NK-92 (cell line): ENCODE data around the gene LRRIQ1.

Experiments used
- DNase-seq: peaks from one replicate; lab custom pipeline; 2025; ENCODE audit not compliant: unreplicated experiment; lab: John Stamatoyannopoulos, UW

Gene LRRIQ1

DNA sequence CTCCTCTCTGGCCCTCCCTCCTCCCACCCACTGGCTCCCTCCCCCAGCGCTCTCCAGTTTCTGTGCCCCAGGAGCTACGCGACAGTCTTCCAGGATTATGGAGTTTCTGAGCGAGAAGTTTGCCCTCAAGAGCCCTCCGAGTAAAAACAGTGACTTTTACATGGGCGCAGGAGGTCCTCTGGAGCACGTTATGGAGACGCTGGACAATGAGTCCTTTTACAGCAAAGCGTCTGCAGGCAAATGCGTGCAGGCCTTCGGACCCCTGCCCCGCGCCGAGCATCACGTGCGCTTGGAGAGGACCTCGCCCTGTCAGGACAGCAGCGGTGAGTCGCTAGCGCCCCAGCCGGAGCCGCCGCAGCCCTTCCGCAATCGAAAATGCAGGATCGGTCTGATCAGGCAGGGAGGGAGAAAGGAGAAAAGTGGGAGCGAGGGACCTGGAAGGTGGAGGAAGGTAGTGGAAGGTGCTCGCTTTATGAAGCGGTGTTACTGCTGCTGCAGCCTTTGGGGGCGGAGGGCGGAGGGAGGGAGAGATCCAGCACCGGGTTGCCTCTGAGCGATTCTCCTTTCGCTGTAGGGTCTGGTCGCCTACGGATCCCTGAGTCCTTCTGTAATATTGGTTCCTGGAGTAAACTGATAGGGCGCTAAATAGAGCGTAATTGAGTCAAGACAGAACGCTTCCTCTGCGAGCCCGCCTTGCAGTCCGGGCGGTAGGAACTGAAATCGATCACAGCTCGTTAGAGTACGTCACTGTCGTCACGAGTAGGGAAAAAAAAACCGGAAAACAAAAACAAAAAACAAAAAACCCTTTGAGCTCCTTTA is 244.2 kb downstream of the LRRIQ1 start, which contains the start of gene ALX1:
Gene ALX1, plus strand, starts transcription at position 56 of the 819 bp plus-strand sequence. Its CDS starts 42 bp downstream, at position 98.
- DNase-seq, result no peak

DNA sequence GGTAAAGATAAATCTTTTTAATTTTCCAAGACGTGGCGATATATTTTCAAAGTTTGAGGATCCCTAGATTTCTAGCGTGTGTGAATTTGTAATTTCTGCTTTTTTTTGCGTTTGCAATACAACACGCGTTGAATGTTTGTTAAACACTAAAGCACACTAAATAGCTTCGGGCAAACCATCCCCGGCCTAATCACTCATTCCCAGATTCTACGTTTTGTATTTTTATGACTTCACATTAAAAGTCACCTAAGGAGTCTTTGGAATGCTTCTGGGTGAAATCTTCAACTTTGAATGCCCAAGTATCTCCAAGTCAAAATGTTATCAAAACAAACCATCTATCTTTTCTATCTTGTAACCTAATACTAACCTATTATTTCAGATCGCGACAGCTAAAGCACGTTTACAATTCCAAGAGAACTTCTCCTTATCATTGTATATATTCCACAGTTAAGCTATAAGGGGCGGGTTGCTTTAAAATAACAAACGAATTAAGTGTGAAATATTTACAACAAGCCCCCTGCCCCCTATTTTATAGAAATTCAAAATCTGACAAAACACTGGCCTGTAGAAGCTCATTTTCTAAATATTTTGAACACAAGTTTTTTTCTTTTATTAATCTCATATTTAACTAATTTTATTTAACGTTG is 245.0 kb downstream of the LRRIQ1 start:
- no peak for DNase-seq

DNA sequence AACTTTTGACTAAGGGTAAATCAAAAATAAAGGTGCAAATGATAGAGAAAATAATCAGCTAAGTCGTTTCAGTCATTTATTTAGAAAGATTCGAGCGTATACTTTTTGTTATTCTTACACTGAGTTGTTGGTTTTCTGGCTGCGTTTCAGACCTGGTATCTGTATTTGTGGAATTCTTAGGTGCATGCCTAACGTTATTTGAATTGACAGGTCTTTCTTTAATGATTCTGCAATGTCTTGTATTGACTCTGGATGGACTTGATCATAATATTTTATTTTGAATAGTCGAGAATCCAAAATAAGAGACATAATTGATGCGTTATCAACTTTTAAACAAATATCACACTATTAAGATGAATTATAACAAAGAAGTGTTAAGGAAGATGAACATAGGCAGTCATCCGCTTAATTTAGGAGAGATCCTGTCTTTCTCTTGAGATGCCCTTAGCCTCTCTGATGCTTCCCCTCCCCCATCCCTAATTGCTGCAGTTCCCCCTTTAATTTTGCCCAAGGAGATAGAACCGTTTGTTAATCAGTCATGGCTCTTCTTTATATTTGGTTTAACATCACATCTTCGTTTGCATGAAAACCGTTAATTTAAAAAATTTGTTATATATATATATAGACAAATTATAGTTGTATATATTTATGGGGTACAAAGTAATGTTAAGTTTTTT is 245.6 kb downstream of the LRRIQ1 start:
- no peak for DNase-seq

DNA sequence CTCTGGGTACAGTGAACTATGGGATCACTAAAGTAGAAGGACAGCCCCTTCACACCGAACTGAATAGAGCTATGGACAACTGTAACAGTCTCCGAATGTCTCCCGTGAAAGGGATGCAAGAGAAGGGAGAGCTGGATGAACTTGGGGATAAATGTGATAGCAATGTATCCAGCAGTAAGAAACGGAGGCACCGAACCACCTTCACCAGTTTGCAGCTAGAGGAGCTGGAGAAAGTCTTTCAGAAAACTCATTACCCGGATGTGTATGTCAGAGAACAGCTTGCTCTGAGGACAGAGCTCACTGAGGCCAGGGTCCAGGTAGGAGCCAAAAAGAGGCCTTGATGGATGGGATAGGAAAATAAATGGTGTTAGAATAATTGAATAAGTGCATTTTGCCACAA is 247.4 kb downstream of the LRRIQ1 start:
- no peak for DNase-seq
